Heart right ventricle (tissue), 16 donors: ENCODE results near the gene NCCRP1. TPM values are rescaled to one million over a fixed set of nuclear protein-coding genes. Genes with fewer than 3 reads are reported as not detected.

ENCODE experiments used
- ATAC-seq, 8 donors: fragments of 200-7000 bp; cut with Tn5 transposase; one replicate each; pipeline ENCODE4 v1.9.1; 2020; ENCODE audit warnings: mild to moderate bottlenecking in 8 of 8, moderate library complexity in 8 of 8, moderate number of reproducible peaks in 1 of 8
- DNase-seq, 2 donors: peaks; one replicate each; pipeline ENCODE4 v3.0.0-alpha.2; 2020
- H3K27ac ChIP-seq, 10 donors: fragments of 200-600 bp; sonication (generic) in 2 of 10; one replicate each; pipeline versions ENCODE4 v1.5.0 to v1.8.0; 2020 to 2022; ENCODE audit warnings: mild to moderate bottlenecking in 3 of 10
- H3K27me3 ChIP-seq, 7 donors: fragments of 200-600 bp; one replicate each; pipeline ENCODE4 v1.8.0; 2021 to 2022; ENCODE audit warnings: mild to moderate bottlenecking in 2 of 7
- H3K36me3 ChIP-seq, 9 donors: fragments of 200-600 bp; sonication (generic) in 1 of 9; one replicate each; pipeline versions ENCODE4 v1.5.0 to v1.8.0; 2020 to 2022; ENCODE audit warnings: mild to moderate bottlenecking in 2 of 9
- H3K4me1 ChIP-seq, 9 donors: fragments of 200-600 bp; sonication (generic) in 1 of 9; one replicate each; pipeline versions ENCODE4 v1.5.0 to v1.8.0; 2020 to 2022; ENCODE audit warnings: mild to moderate bottlenecking in 4 of 9
- H3K4me3 ChIP-seq, 10 donors: fragments of 200-600 bp; sonication (generic) in 2 of 10; one replicate each; pipeline versions ENCODE4 v1.5.0 to v1.8.0; 2020 to 2022; ENCODE audit warnings: mild to moderate bottlenecking in 7 of 10, moderate library complexity in 2 of 10
- H3K9me3 ChIP-seq, 11 donors: fragments of 200-600 bp in 10 of 11; sonication (generic) in 2 of 11; one replicate each; pipeline versions ENCODE4 v1.5.0 to v1.8.0; 2013 to 2022; ENCODE audit warnings: mild to moderate bottlenecking in 2 of 11, control low read depth in 1 of 11, moderate library complexity in 1 of 11
- WGBS, 2 donors: extraction: QIAGEN DNeasy Blood & Tissue Kit; methylation state at CpG; one replicate each; pipeline ENCODE4 v1.1.7; 2013; ENCODE audit warnings: inconsistent platforms in 1 of 2; 5-methylcytosine and 5-hydroxymethylcytosine counted together
- intact Hi-C, 10 donors: fragments of 100-400 bp; cut with DNase I; formaldehyde crosslinking; loops; one replicate each; pipeline versions ENCODE4 v1.11.1 to v1.14.2; 2022
- polyA plus RNA-seq, 2 donors: library from polyadenylated mRNA; stranded (reverse); fragments of 200-250 nt; gene quantifications; one replicate each; pipeline ENCODE4 v1.2.3, GENCODE V29; 2013
- total RNA-seq, 10 donors: library from RNA; stranded (reverse); fragmentation: NEBNext Ultra II Directional in 3 of 10; extraction: Animal tissue kit (Norgen Biotek cat#: 25700) in 3 of 10; gene quantifications; one replicate each; pipeline versions ENCODE4 v1.2.1 to v1.2.4, GENCODE V29; 2021 to 2023
- TF ChIP-seq, protein P1 (sequence below), 9 donors: fragments of 200-600 bp; sonication (generic) in 2 of 9; IDR thresholded peaks; one replicate each; pipeline versions ENCODE4 v1.5.0 to v1.8.0; 2021 to 2022; ENCODE audit warnings: antibody characterized with exemption in 9 of 9, mild to moderate bottlenecking in 5 of 9, moderate library complexity in 1 of 9
- donor health status: Arrhythmogenic right ventricular cardiomyopathy.
- donor health status: ischemic (EF 13 %, LVEDD 7.1; RV severe dilation, severe dysfunction).
- donor health status: healthy with polysubstance abuse.
- donor health status: DM: no; HTN: yes; CAD: no.
- donor health status: DM: no; HTN: no; CAD: no.
- donor health status: ischemic (EF 25% LVEDD 6.9; RV normal size, moderate dysfunction).
- donor health status: ischemic (EF 25% LVEDD 5.7; RV mildly dilated, moderate dysfunction).
- donor health status: healthy.
- donor health status: DM: yes; HTN: yes; CAD: no.
- donor health status: Ischemic cardiomyopathy.
- donor health status: ischemic (EF 35%, LVEDD 5.7; RV mildly dilated, moderate dysfunction).
- donor health status: nonischemic (EF 11% LVEDD 7.7; RV severe dilation, severe dysfunction).
- donor health status: DM: yes; HTN: yes; CAD: no.
- donor health status: PGD.
- donor health status: ischemic (EF 29% LVEDD 5.4; RV normal size, mild dysfunction).
- donor health status: nonischemic (EF 23%, LVEDD 6.1; RV moderate dilation, normal function).

The NCCRP1 gene
- total and polyA plus RNA-seq, 12 donors: 0.03 TPM; not detected in 11

- H3K27ac ChIP-seq: no peak overlapping the region
- no peak overlapping the region for H3K4me3 ChIP-seq
- TF ChIP-seq, protein P1, sequence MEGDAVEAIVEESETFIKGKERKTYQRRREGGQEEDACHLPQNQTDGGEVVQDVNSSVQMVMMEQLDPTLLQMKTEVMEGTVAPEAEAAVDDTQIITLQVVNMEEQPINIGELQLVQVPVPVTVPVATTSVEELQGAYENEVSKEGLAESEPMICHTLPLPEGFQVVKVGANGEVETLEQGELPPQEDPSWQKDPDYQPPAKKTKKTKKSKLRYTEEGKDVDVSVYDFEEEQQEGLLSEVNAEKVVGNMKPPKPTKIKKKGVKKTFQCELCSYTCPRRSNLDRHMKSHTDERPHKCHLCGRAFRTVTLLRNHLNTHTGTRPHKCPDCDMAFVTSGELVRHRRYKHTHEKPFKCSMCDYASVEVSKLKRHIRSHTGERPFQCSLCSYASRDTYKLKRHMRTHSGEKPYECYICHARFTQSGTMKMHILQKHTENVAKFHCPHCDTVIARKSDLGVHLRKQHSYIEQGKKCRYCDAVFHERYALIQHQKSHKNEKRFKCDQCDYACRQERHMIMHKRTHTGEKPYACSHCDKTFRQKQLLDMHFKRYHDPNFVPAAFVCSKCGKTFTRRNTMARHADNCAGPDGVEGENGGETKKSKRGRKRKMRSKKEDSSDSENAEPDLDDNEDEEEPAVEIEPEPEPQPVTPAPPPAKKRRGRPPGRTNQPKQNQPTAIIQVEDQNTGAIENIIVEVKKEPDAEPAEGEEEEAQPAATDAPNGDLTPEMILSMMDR (IDR thresholded peaks at IDR 0.05): no peak
- ATAC-seq (no peak), DNase-seq (no peak)
- H3K4me1 ChIP-seq: peaks cover 0 to 4% (median 0%) of the 10 kb centered on the region in 9 donors
- peaks cover 0 to 4% (median 0%) of the 10 kb centered on the region in 11 donors for H3K9me3 ChIP-seq
- no peaks in the 10 kb centered on the region for H3K36me3 ChIP-seq
- intact Hi-C loops: no loop called here
- H3K27me3 ChIP-seq: no peaks in the 10 kb centered on the region
- 88 to 90% methylated on average over 26 of the region's 26 CpGs for WGBS, 2 donors
These were observed 45.8 kb upstream of the NCCRP1 start for GRCh38 chr19:39150807-39151600.

DNA sequence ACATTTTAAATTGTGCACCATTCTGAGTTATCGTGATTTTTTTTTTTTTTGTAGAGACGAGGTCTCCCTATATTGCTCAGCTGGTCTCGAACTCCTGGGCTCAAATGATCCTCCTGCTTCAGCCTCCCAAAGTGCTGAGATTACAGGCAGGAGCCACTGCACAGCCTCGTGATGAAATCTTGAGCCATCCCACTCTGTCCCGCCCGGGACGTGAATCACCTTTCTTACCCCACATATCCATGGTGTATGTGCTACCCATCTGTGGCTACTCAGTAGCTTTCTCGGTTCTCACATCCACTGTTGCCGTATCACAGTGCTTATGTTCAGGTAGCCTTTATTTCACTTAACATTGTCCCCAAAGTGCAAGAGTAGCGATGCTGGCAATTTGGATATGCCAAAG lies 44.7 kb upstream of the NCCRP1 start:
- peaks cover 0 to 4% (median 0%) of the 10 kb centered on the region in 11 donors for H3K9me3 ChIP-seq
- H3K4me1 ChIP-seq: peaks cover 0 to 13% (median under 1%) of the 10 kb centered on the region in 9 donors
- intact Hi-C loops: no loop called here
- no peaks in the 10 kb centered on the region for H3K36me3 ChIP-seq
- DNase-seq (no peak), ATAC-seq (no peak)
- 93 to 97% methylated on average over 10 of the region's 10 CpGs for WGBS, 2 donors
- H3K4me3 ChIP-seq: no peak overlapping the region
- TF ChIP-seq, protein P1 (IDR thresholded peaks at IDR 0.05): no peak
- no peaks in the 10 kb centered on the region for H3K27me3 ChIP-seq
- no peak overlapping the region for H3K27ac ChIP-seq

DNA sequence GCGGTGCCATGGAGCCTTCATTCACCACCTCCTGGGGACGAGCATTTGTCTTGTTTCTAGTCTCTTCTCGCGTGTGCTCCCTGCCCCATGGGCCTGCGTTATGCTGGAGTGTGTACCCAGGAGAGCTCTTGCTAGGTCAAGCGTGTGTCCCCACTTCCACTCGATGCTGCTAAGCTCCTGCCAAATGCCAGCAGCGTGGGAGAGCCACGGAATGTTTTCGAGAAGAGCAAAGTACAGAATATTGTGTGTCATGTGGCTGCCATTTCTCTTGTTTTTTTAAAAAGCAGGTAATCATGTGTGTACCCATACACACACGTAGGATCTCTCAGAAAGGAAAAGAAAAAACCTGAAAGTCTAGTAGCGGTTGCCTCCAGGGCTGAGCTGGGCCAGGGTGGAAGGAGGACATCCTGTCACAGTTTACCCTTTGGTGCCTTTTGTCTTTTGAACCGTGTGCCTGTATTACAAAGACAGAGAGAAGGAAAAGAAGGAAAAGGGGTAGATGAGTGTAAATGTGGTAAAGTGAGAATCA lies 42.6 kb upstream of the NCCRP1 start:
- no peaks in the 10 kb centered on the region for H3K27me3 ChIP-seq

DNA sequence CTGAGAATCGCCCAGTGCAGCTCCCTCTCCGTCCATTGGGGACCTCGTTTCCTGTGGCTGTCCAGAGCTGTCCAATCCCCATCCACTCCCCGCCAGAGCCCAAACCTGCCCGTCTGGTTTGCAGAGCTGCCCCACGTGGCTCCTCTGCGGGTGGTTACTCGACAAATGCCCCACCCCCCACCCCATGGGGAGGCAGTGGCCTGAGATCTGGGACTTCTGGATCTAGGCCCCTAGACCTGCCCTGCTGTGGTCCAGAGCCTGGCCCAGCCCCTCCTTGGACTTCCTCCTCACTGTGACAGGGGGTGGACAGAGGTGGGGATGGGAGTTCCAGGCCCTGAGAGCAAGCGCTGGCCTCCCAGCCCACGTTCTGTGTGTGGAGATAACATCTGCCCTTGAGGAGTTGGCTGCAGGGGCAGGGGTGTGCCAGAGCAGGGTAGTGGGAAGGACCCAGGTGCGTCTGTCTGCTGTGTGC lies 42.1 kb upstream of the NCCRP1 start:
- no peak for DNase-seq
- peaks cover 0 to 28% (median 11%) of the 10 kb centered on the region in 9 donors for H3K4me1 ChIP-seq
- H3K27me3 ChIP-seq: no peaks in the 10 kb centered on the region
- no peak for ATAC-seq
- intact Hi-C loops: no loop called here
- 60 to 64% methylated on average over 11 of the region's 11 CpGs for WGBS, 2 donors
- no peak overlapping the region for H3K27ac ChIP-seq
- H3K4me3 ChIP-seq: no peak overlapping the region
- no peaks in the 10 kb centered on the region for H3K9me3 ChIP-seq
- TF ChIP-seq, protein P1 (IDR thresholded peaks at IDR 0.05): no peak
- H3K36me3 ChIP-seq: no peaks in the 10 kb centered on the region

More for the DNA sequence above, 42.6 kb upstream of the NCCRP1 start:
- Histone ChIP-seq H3K4me3 (no peak overlapping the region), H3K9me3 (peaks cover 0 to 1% (median 0%) of the 10 kb centered on the region in 11 donors), H3K36me3 (no peaks in the 10 kb centered on the region), H3K27ac (no peak overlapping the region), H3K4me1 (peaks cover 0 to 28% (median 11%) of the 10 kb centered on the region in 9 donors)
- intact Hi-C loops: no loop called here
- 81 to 83% methylated on average over 13 of the region's 13 CpGs for WGBS, 2 donors
- DNase-seq (no peak), ATAC-seq (no peak)
- TF ChIP-seq, protein P1 (IDR thresholded peaks at IDR 0.05): no peak
